Ascending aorta (tissue), 2 donors: ENCODE results near the gene PGF. TPM values are rescaled to one million over a fixed set of nuclear protein-coding genes. Genes with fewer than 3 reads are reported as not detected.

Experiments used
- DNase-seq, 2 donors: peaks; one replicate each; pipeline ENCODE4 v3.0.0-alpha.2; 2019; ENCODE audit warnings: low spot score in 2 of 2
- H3K27ac ChIP-seq, 2 donors: fragments of 200-600 bp; sonication (generic); one replicate each; pipeline ENCODE4 v1.5.1; 2016 to 2017; ENCODE audit warnings: mild to moderate bottlenecking in 1 of 2
- H3K27me3 ChIP-seq: fragments of 200-600 bp; sonication (generic); one replicate; pipeline ENCODE4 v1.5.1; 2017
- H3K36me3 ChIP-seq, 2 donors: fragments of 200-600 bp; sonication (generic); one replicate each; pipeline ENCODE4 v1.5.1; 2016
- H3K4me1 ChIP-seq, 2 donors: fragments of 200-600 bp; sonication (generic); one replicate each; pipeline ENCODE4 v1.5.1; 2016 to 2017; ENCODE audit warnings: mild to moderate bottlenecking in 1 of 2
- H3K4me3 ChIP-seq, 2 donors: fragments of 200-600 bp; sonication (generic); one replicate each; pipeline ENCODE4 v1.5.1; 2016 to 2017; ENCODE audit warnings: mild to moderate bottlenecking in 1 of 2
- H3K9me3 ChIP-seq, 2 donors: fragments of 200-600 bp; sonication (generic); one replicate each; pipeline ENCODE4 v1.5.1; 2016
- CTCF ChIP-seq, 3 experiments: fragments of 200-600 bp in 2 of 3; fragments of 450-650 bp in 1 of 3; sonication (generic) in 2 of 3; IDR thresholded peaks; one replicate each; pipeline ENCODE4 v1.5.1; 2016 to 2019; ENCODE audit warnings: antibody characterized with exemption in 3 of 3, mild to moderate bottlenecking in 1 of 3, moderate library complexity in 1 of 3
- intact Hi-C: fragments of 100-400 bp; cut with DNase I; formaldehyde crosslinking; loops from one replicate; pipeline ENCODE4 v1.15.1; 2023
- total RNA-seq: library from RNA; depleted of rRNA; stranded (reverse); fragments of >200 nt; gene quantifications from one replicate; pipeline ENCODE4 v1.1.0, GENCODE V29; 2016

PGF gene
- total RNA-seq, 1 donor from 2014 or later: 41.1 TPM

GRCh38 chr14:74959596-74960180 lies 4.3 kb upstream of the PGF start:
- no peak for DNase-seq
- Histone ChIP-seq H3K4me1 (peaks cover 0 to 5% of the 10 kb centered on the region in 2 donors), H3K27me3 (no peaks in the 10 kb centered on the region), H3K4me3 (no peak overlapping the region), H3K27ac (no peak overlapping the region), H3K9me3 (no peaks in the 10 kb centered on the region), H3K36me3 (no peaks in the 10 kb centered on the region)
- no peak for TF ChIP-seq CTCF (IDR thresholded peaks at IDR 0.05)
- intact Hi-C loops: no loop called here

GRCh38 chr14:74956280-74957072 lies 1.1 kb upstream of the PGF start:
- Histone ChIP-seq H3K4me1 (peaks cover 9 to 24% of the 10 kb centered on the region in 2 donors), H3K9me3 (no peaks in the 10 kb centered on the region), H3K4me3 (no peak overlapping the region), H3K36me3 (no peaks in the 10 kb centered on the region), H3K27ac (no peak overlapping the region), H3K27me3 (no peaks in the 10 kb centered on the region)
- intact Hi-C loops: no loop called here
- TF ChIP-seq CTCF (IDR thresholded peaks at IDR 0.05): no peak
- DNase-seq: no peak

- H3K4me3 ChIP-seq: peak overlapping the region; percentile 54 to 90
- intact Hi-C loops: no loop called here
- H3K27me3 ChIP-seq: no peaks in the 10 kb centered on the region
- H3K4me1 ChIP-seq: peaks cover 9 to 24% of the 10 kb centered on the region in 2 donors
- no peak for TF ChIP-seq CTCF (IDR thresholded peaks at IDR 0.05)
- H3K9me3 ChIP-seq: no peaks in the 10 kb centered on the region
- H3K27ac ChIP-seq: no peak overlapping the region
- no peak for DNase-seq
- no peaks in the 10 kb centered on the region for H3K36me3 ChIP-seq
Observed at GRCh38 chr14:74956027-74956279, 556 bp upstream of the PGF start.

GRCh38 chr14:74954947-74955228 lies 509 bp downstream of the PGF start:
- DNase-seq: no peak
- peak overlapping the region; percentile 54 to 90 for H3K4me3 ChIP-seq
- peaks cover 9 to 24% of the 10 kb centered on the region in 2 donors for H3K4me1 ChIP-seq
- peak overlapping the region; percentile 54 to 67 for H3K27ac ChIP-seq
- no peaks in the 10 kb centered on the region for H3K27me3 ChIP-seq
- intact Hi-C loops: loop anchor here (1.0 kb wide), 1 partner anchor 24 kb away; no protein-coding TSS in a partner anchor
- no peak for TF ChIP-seq CTCF (IDR thresholded peaks at IDR 0.05)
- H3K9me3 ChIP-seq: no peaks in the 10 kb centered on the region
- H3K36me3 ChIP-seq: no peaks in the 10 kb centered on the region

- intact Hi-C loops: no loop called here
- Histone ChIP-seq H3K27me3 (no peaks in the 10 kb centered on the region), H3K4me3 (peak overlapping the region; percentile 54 to 90), H3K27ac (peak overlapping the region; percentile 54 to 67), H3K9me3 (no peaks in the 10 kb centered on the region), H3K4me1 (peaks cover 9 to 24% of the 10 kb centered on the region in 2 donors), H3K36me3 (no peaks in the 10 kb centered on the region)
- TF ChIP-seq CTCF (IDR thresholded peaks at IDR 0.05): no peak
- DNase-seq: no peak
Observed at GRCh38 chr14:74954232-74954946, 1.0 kb downstream of the PGF start.
